HCT116 (cell line): ENCODE results near the gene DMD.

Experiments
- CEBPB ChIP-seq: IDR thresholded peaks from 2 replicates; pipeline ENCODE4 v1.6.1; 2012; ENCODE audit warnings: low read depth
- CTCF ChIP-seq, 3 experiments: fragments of 200-600 bp in 1 of 3; sonication (generic) in 1 of 3; IDR thresholded peaks in 2 of 3; conservative IDR thresholded peaks in 1 of 3; 2 replicates each; pipeline ENCODE4 v1.5.1; 2012 to 2017; ENCODE audit warnings: low read depth in 2 of 3, low read length in 2 of 3, antibody characterized with exemption in 1 of 3, borderline replicate concordance in 1 of 3, control low read depth in 1 of 3, mild to moderate bottlenecking in 1 of 3, mixed read lengths in 1 of 3, mixed run types in 1 of 3, moderate library complexity in 1 of 3; ENCODE audit not compliant: insufficient read depth in 1 of 3
- EGR1 ChIP-seq: IDR thresholded peaks from 2 replicates; pipeline ENCODE4 v1.6.1; 2012; ENCODE audit warnings: low read depth
- EZH2 ChIP-seq: fragments of 200-600 bp; sonication (generic); IDR thresholded peaks from 2 replicates; pipeline ENCODE4 v1.6.1; 2017; ENCODE audit warnings: antibody characterized with exemption, mixed run types
- JUND ChIP-seq: IDR thresholded peaks from 2 replicates; pipeline ENCODE4 v1.6.1; 2012
- POLR2A ChIP-seq: IDR thresholded peaks from 2 replicates; pipeline ENCODE4 v1.7.0; 2011; ENCODE audit warnings: borderline replicate concordance; ENCODE audit not compliant: insufficient read depth, insufficient read length; ENCODE audit errors: extremely low read depth
- POLR2AphosphoS5 ChIP-seq: IDR thresholded peaks from 2 replicates; pipeline ENCODE4 v1.6.1; 2011; ENCODE audit warnings: mild to moderate bottlenecking, low read depth, low read length, moderate library complexity
- RAD21 ChIP-seq: IDR thresholded peaks from 2 replicates; pipeline ENCODE4 v1.6.1; 2012; ENCODE audit warnings: low read depth, mild to moderate bottlenecking
- REST ChIP-seq: IDR thresholded peaks from 2 replicates; pipeline ENCODE4 v1.6.1; 2012; ENCODE audit warnings: low read depth
- SIN3A ChIP-seq: IDR thresholded peaks from 2 replicates; pipeline ENCODE4 v1.6.1; 2012; ENCODE audit warnings: low read depth
- ZBTB33 ChIP-seq: IDR thresholded peaks from 2 replicates; pipeline ENCODE4 v1.6.1; 2011; ENCODE audit warnings: mild to moderate bottlenecking, low read length, moderate library complexity; ENCODE audit not compliant: insufficient replicate concordance; ENCODE audit errors: extremely low read depth
- ZNF274 ChIP-seq: fragments of 200-500 bp; sonication (Bioruptor generic); IDR thresholded peaks from 2 replicates; pipeline ENCODE4 v1.6.1; 2014; ENCODE audit warnings: mild to moderate bottlenecking, low read depth, low read length, inconsistent platforms

GRCh38 chrX:31921236-31921635 is 1290.1 kb downstream of the DMD start:
- TF ChIP-seq EGR1 (no peak), POLR2AphosphoS5 (no peak), POLR2A (no peak), RAD21 (no peak), EZH2 (no peak), CTCF (IDR thresholded peaks at IDR 0.05 in 2 of 3, conservative IDR thresholded peaks at IDR 0.05 in 1 of 3; ENCODE audit: borderline replicate concordance in 1 of 3, insufficient read depth in 1 of 3, low read depth in 2 of 3, low read length in 2 of 3) (no peak), REST (no peak), JUND (no peak), SIN3A (no peak), ZBTB33 (no peak), CEBPB (no peak), ZNF274 (no peak)
